IMR-90 (cell line): ENCODE data around the gene TGFBI. TPM values are rescaled to one million over a fixed set of nuclear protein-coding genes. Genes with fewer than 3 reads are reported as not detected.

Source experiments
- ATAC-seq: fragments of 200-7000 bp; cut with Tn5 transposase; 2 replicates; pipeline ENCODE4 v1.9.1; 2020; ENCODE audit warnings: low read depth, mild to moderate bottlenecking, moderate library complexity
- BruUV-seq: library from RNA; stranded (reverse); fragments of 400-500 nt; replicated peaks from 2 replicates; lab custom pipeline; 2021; lab: Mats Ljungman, UMichigan
- CTCF ChIA-PET: fragments of 300-600 bp; formaldehyde crosslinking; extraction: SDS; loops from one replicate; lab custom pipeline; 2021; ENCODE audit warnings: antibody characterized with exemption; lab: Yijun Ruan, JAX
- POLR2A ChIA-PET: fragments of 300-600 bp; sonication (Branson Sonifier 250); formaldehyde crosslinking; loops from one replicate; lab custom pipeline; 2022; ENCODE audit warnings: antibody characterized with exemption; ENCODE audit not compliant: unreplicated experiment; lab: Charles Lee
- DNase-seq: peaks from one replicate; pipeline ENCODE4 v3.0.0; 2013
- H2AFZ ChIP-seq: replicated peaks from 2 replicates; pipeline ENCODE3; 2013; ENCODE audit warnings: low read length, mild to moderate bottlenecking; ENCODE audit not compliant: poor library complexity
- H2AK5ac ChIP-seq: 2 replicates; pipeline ENCODE4 v1.6.1; 2013; ENCODE audit warnings: low read depth, low read length, inconsistent platforms
- H2AK9ac ChIP-seq: replicated peaks from 2 replicates; pipeline ENCODE3; 2013; ENCODE audit warnings: mild to moderate bottlenecking, low read depth, low read length, moderate library complexity; ENCODE audit not compliant: poor library complexity
- H2BK120ac ChIP-seq: 2 replicates; pipeline ENCODE4 v1.6.1; 2013; ENCODE audit warnings: low read depth, low read length, inconsistent platforms
- H2BK15ac ChIP-seq: 3 replicates; pipeline ENCODE4 v1.6.1; 2013; ENCODE audit warnings: low read depth, low read length, inconsistent platforms
- H2BK20ac ChIP-seq: 2 replicates; pipeline ENCODE4 v1.6.1; 2013; ENCODE audit warnings: low read depth, mild to moderate bottlenecking, inconsistent platforms, low read length, moderate library complexity
- H2BK5ac ChIP-seq: 2 replicates; pipeline ENCODE4 v1.6.1; 2013; ENCODE audit warnings: mild to moderate bottlenecking, low read depth, low read length, inconsistent platforms; ENCODE audit not compliant: poor library complexity, severe bottlenecking
- H3K14ac ChIP-seq: replicated peaks from 2 replicates; pipeline ENCODE4 v1.6.1; 2013; ENCODE audit warnings: low read depth, low read length, inconsistent platforms
- H3K18ac ChIP-seq: 2 replicates; pipeline ENCODE4 v1.6.1; 2013; ENCODE audit warnings: low read depth, low read length, control low read depth
- H3K23ac ChIP-seq: 2 replicates; pipeline ENCODE4 v1.6.1; 2013; ENCODE audit warnings: low read depth, low read length, inconsistent platforms
- H3K27ac ChIP-seq: 2 replicates; pipeline ENCODE4 v1.5.1; 2013; ENCODE audit warnings: mild to moderate bottlenecking, control low read depth, low read length; ENCODE audit not compliant: insufficient read depth
- H3K27me3 ChIP-seq: 2 replicates; pipeline ENCODE4 v1.6.1; 2013; ENCODE audit warnings: low read length; ENCODE audit not compliant: control insufficient read depth, insufficient read depth
- H3K36me3 ChIP-seq: 2 replicates; pipeline ENCODE4 v1.6.1; 2013; ENCODE audit warnings: low read length, mixed read lengths; ENCODE audit not compliant: control insufficient read depth, insufficient read depth
- H3K4ac ChIP-seq: 2 replicates; pipeline ENCODE4 v1.6.1; 2013; ENCODE audit warnings: low read depth, low read length, inconsistent platforms
- H3K4me1 ChIP-seq: 2 replicates; pipeline ENCODE4 v1.6.1; 2013; ENCODE audit warnings: low read length, mixed read lengths; ENCODE audit not compliant: control insufficient read depth, insufficient read depth
- H3K4me2 ChIP-seq: 2 replicates; pipeline ENCODE4 v1.6.1; 2013; ENCODE audit warnings: low read depth, mild to moderate bottlenecking, control low read depth, low read length, moderate library complexity
- H3K4me3 ChIP-seq: 2 replicates; pipeline ENCODE4 v1.5.1; 2013; ENCODE audit warnings: low read depth, mild to moderate bottlenecking, control low read depth, low read length, moderate library complexity; ENCODE audit not compliant: insufficient read depth
- H3K56ac ChIP-seq: 2 replicates; pipeline ENCODE4 v1.6.1; 2013; ENCODE audit warnings: low read length, inconsistent platforms; ENCODE audit not compliant: insufficient read depth; ENCODE audit errors: extremely low read depth
- H3K79me1 ChIP-seq, 2 experiments: 2 replicates each; pipeline ENCODE4 v1.6.1; 2013; ENCODE audit warnings: low read length in 2 of 2, inconsistent platforms in 1 of 2, low read depth in 1 of 2
- H3K9ac ChIP-seq: 2 replicates; pipeline ENCODE4 v1.6.1; 2013; ENCODE audit warnings: low read depth, low read length, control low read depth
- H3K9me1 ChIP-seq: 2 replicates; pipeline ENCODE4 v1.6.1; 2013; ENCODE audit warnings: low read length, inconsistent platforms; ENCODE audit not compliant: insufficient read depth
- H3K9me3 ChIP-seq: 2 replicates; pipeline ENCODE4 v1.6.1; 2013; ENCODE audit warnings: low read length; ENCODE audit not compliant: control insufficient read depth, insufficient read depth
- H4K20me1 ChIP-seq: 2 replicates; pipeline ENCODE4 v1.6.1; 2013; ENCODE audit warnings: low read length, inconsistent platforms; ENCODE audit not compliant: insufficient read depth
- H4K5ac ChIP-seq: 2 replicates; pipeline ENCODE4 v1.6.1; 2013; ENCODE audit warnings: mild to moderate bottlenecking, low read depth, low read length, control low read depth
- H4K8ac ChIP-seq, 2 experiments: 2 replicates each; pipeline ENCODE4 v1.6.1; 2013; ENCODE audit warnings: low read depth in 2 of 2, low read length in 2 of 2, control low read depth in 1 of 2, inconsistent platforms in 1 of 2
- H4K91ac ChIP-seq: 2 replicates; pipeline ENCODE4 v1.6.1; 2013; ENCODE audit warnings: low read depth, low read length, inconsistent platforms; ENCODE audit not compliant: insufficient read depth
- BHLHE40 ChIP-seq: fragments of 150-350 bp; IDR thresholded peaks from 2 replicates; pipeline ENCODE4 v1.6.1; 2016; ENCODE audit warnings: mild to moderate bottlenecking, low read depth, low read length
- CEBPB ChIP-seq: IDR thresholded peaks from 2 replicates; pipeline ENCODE4 v1.6.1; 2012; ENCODE audit warnings: low read depth, low read length, improper control_type of control experiment
- CTCF ChIP-seq: conservative IDR thresholded peaks from 2 replicates; pipeline ENCODE4 v1.5.1; 2012; ENCODE audit warnings: mild to moderate bottlenecking, low read depth, low read length, improper control_type of control experiment
- FOS ChIP-seq: fragments of 150-350 bp; IDR thresholded peaks from 2 replicates; pipeline ENCODE4 v1.6.1; 2016; ENCODE audit warnings: low read depth, low read length
- MAFK ChIP-seq: IDR thresholded peaks from 2 replicates; pipeline ENCODE4 v1.6.1; 2012; ENCODE audit warnings: low read depth, low read length, improper control_type of control experiment
- MAZ ChIP-seq: IDR thresholded peaks from 2 replicates; pipeline ENCODE4 v1.6.1; 2012; ENCODE audit warnings: low read depth, mild to moderate bottlenecking, low read length, improper control_type of control experiment, moderate library complexity, borderline replicate concordance
- MXI1 ChIP-seq: IDR thresholded peaks from 2 replicates; pipeline ENCODE4 v1.6.1; 2012; ENCODE audit warnings: low read depth, mild to moderate bottlenecking, low read length, moderate library complexity, borderline replicate concordance
- RAD21 ChIP-seq: IDR thresholded peaks from 2 replicates; pipeline ENCODE4 v1.6.1; 2012; ENCODE audit warnings: low read length, improper control_type of control experiment
- RCOR1 ChIP-seq: IDR thresholded peaks from 2 replicates; pipeline ENCODE4 v1.6.1; 2012; ENCODE audit warnings: mild to moderate bottlenecking, low read length, improper control_type of control experiment; ENCODE audit not compliant: insufficient replicate concordance
- RFX5 ChIP-seq: IDR thresholded peaks from 2 replicates; pipeline ENCODE4 v1.8.0; 2012; ENCODE audit warnings: low read depth, mild to moderate bottlenecking, low read length, moderate library complexity
- SMC3 ChIP-seq: fragments of 150-350 bp; IDR thresholded peaks from 2 replicates; pipeline ENCODE4 v1.6.1; 2016; ENCODE audit warnings: low read depth, mild to moderate bottlenecking, antibody characterized with exemption, low read length, moderate library complexity
- USF2 ChIP-seq: fragments of 150-350 bp; IDR thresholded peaks from 2 replicates; pipeline ENCODE4 v1.6.1; 2017; ENCODE audit warnings: mild to moderate bottlenecking, antibody characterized with exemption, low read length, low read depth
- WGBS, 2 experiments: methylation state at CpG; one replicate each; pipeline versions ENCODE4 v1.1.5 to v1.1.7; 2013; ENCODE audit warnings: missing lambda C conversion rate in 2 of 2; ENCODE audit not compliant: insufficient read length in 1 of 2; ENCODE audit errors: extremely low coverage in 2 of 2; 5-methylcytosine and 5-hydroxymethylcytosine counted together
- dilution Hi-C: fragments of 300-500 bp; cut with HindIII; formaldehyde crosslinking; loops from one replicate; pipeline ENCODE4 v1.14.3; 2018; ENCODE audit warnings: low sequenced_read_pairs; ENCODE audit not compliant: unreplicated experiment
- in situ Hi-C: fragments of 300-500 bp; cut with MboI; formaldehyde crosslinking; loops from 3 replicates; pipeline ENCODE4 v1.14.3; 2019; ENCODE audit warnings: low sequenced_read_pairs, inconsistent platforms, mixed read lengths
- intact Hi-C: fragments of 100-400 bp; cut with micrococcal nuclease; formaldehyde crosslinking; loops from 2 replicates; pipeline ENCODE4 v1.10.0; 2022
- polyA plus RNA-seq, 3 experiments: library from polyadenylated mRNA; depleted of rRNA; stranded (reverse); fragments of >200 nt; gene quantifications; 2 replicates each; pipeline ENCODE4 v1.2.3, GENCODE V29; 2012; ENCODE audit warnings: low replicate concordance in 1 of 3
- total RNA-seq: library from RNA; depleted of rRNA; stranded (reverse); fragments of >200 nt; gene quantifications from 2 replicates; pipeline ENCODE4 v1.2.3, GENCODE V29; 2012

TGFBI gene
- total and polyA plus RNA-seq, 2 of the 4 experiments (the other 2 are of a cell fraction): 618 to 1,551 TPM

GRCh38 chr5:136090319-136090718 lies 61.5 kb downstream of the TGFBI start:
- TF ChIP-seq RFX5: no peak
- no peak for TF ChIP-seq MAZ
- TF ChIP-seq RAD21: no peak
- TF ChIP-seq MXI1: no peak
- TF ChIP-seq CTCF: no peak
- no peak for TF ChIP-seq FOS
- TF ChIP-seq CEBPB: no peak
- TF ChIP-seq BHLHE40: no peak
- TF ChIP-seq USF2: no peak
- no peak for TF ChIP-seq SMC3
- no peak for TF ChIP-seq RCOR1
- no peak for TF ChIP-seq MAFK
- no peak for ATAC-seq

More at GRCh38 chr5:136090319-136090718, 61.5 kb downstream of the TGFBI start:
- H2AK9ac ChIP-seq: no peak overlapping the region
- H3K4me3 ChIP-seq: no peak overlapping the region
- BruUV-seq: no TSS peak
- H3K9me1 ChIP-seq: no peaks in the 10 kb centered on the region
- H3K36me3 ChIP-seq: no peaks in the 10 kb centered on the region
- H3K23ac ChIP-seq: no peak overlapping the region
- H4K5ac ChIP-seq: no peak overlapping the region
- H3K9ac ChIP-seq: no peak overlapping the region
- H2BK15ac ChIP-seq: no peak overlapping the region
- H4K8ac ChIP-seq: no peak overlapping the region
- no peak overlapping the region for H2AFZ ChIP-seq
- H3K9me3 ChIP-seq: no peaks in the 10 kb centered on the region
- peaks cover 5% of the 10 kb centered on the region; the same call in 1 of the 2 replicates for H3K27me3 ChIP-seq
- no peak overlapping the region for H3K14ac ChIP-seq
- H2AK5ac ChIP-seq: no peak overlapping the region
- H3K27ac ChIP-seq: no peak overlapping the region
- H2BK5ac ChIP-seq: no peak overlapping the region
- POLR2A ChIA-PET: no interaction called here
- H3K56ac ChIP-seq: no peak overlapping the region
- H2BK20ac ChIP-seq: no peak overlapping the region
- DNase-seq: no peak
- no peaks in the 10 kb centered on the region for H3K79me1 ChIP-seq
- CTCF ChIA-PET: no interaction called here
- no peak overlapping the region for H3K18ac ChIP-seq
- 100% methylated on average over 3 of the region's 4 CpGs; no CpG with 5 or more reads in 1 of the 2 experiments for WGBS, 2 experiments
- in situ Hi-C loops (no loop called here), intact Hi-C loops (no loop called here), dilution Hi-C loops (no loop called here)
- H4K91ac ChIP-seq: no peak overlapping the region
- H3K4ac ChIP-seq: no peak overlapping the region
- H3K4me1 ChIP-seq: peaks cover 2% of the 10 kb centered on the region; the same call in 1 of the 2 replicates
- H3K4me2 ChIP-seq: no peak overlapping the region
- no peak overlapping the region for H2BK120ac ChIP-seq
- no peaks in the 10 kb centered on the region for H4K20me1 ChIP-seq
